Liver (tissue), 9 donors: ENCODE results near the gene CEP131. TPM values are rescaled to one million over a fixed set of nuclear protein-coding genes. Genes with fewer than 3 reads are reported as not detected.
"Not testable (repeated sequence)": the region's sequence is repeated elsewhere in the genome, so short reads cannot be mapped to it uniquely, and the experiment has no call there.

ENCODE experiments used
- DNase-seq: peaks from one replicate; pipeline ENCODE4 v3.0.0-alpha.2; 2017; ENCODE audit warnings: low spot score
- H3K27ac ChIP-seq, 2 donors: one replicate each; pipeline ENCODE4 v1.7.0; 2013; ENCODE audit warnings: inconsistent platforms in 2 of 2, low read length in 2 of 2, control low read depth in 1 of 2, low read depth in 1 of 2, mild to moderate bottlenecking in 1 of 2
- H3K27me3 ChIP-seq, 4 donors: one replicate each; pipeline versions ENCODE4 v1.6.1 to v1.7.0; 2013; ENCODE audit warnings: low read length in 3 of 4, inconsistent platforms in 1 of 4, mild to moderate bottlenecking in 1 of 4, moderate library complexity in 1 of 4; ENCODE audit not compliant: control insufficient read depth in 4 of 4, insufficient read depth in 4 of 4
- H3K36me3 ChIP-seq, 4 donors: one replicate each; pipeline versions ENCODE4 v1.6.1 to v1.7.0; 2013; ENCODE audit warnings: low read length in 3 of 4, mild to moderate bottlenecking in 3 of 4, low read depth in 1 of 4, moderate library complexity in 1 of 4; ENCODE audit not compliant: control insufficient read depth in 4 of 4, insufficient read depth in 3 of 4
- H3K4me1 ChIP-seq, 4 donors: one replicate each; pipeline versions ENCODE4 v1.6.1 to v1.7.0; 2013; ENCODE audit warnings: low read length in 3 of 4, mild to moderate bottlenecking in 3 of 4, moderate library complexity in 1 of 4; ENCODE audit not compliant: control insufficient read depth in 4 of 4, insufficient read depth in 4 of 4
- H3K4me3 ChIP-seq, 3 donors: one replicate each; pipeline versions ENCODE4 v1.6.1 to v1.7.0; 2013; ENCODE audit warnings: low read length in 3 of 3, control low read depth in 1 of 3, low read depth in 1 of 3, mild to moderate bottlenecking in 1 of 3
- H3K9ac ChIP-seq, 2 donors: one replicate each; pipeline ENCODE4 v1.7.0; 2013; ENCODE audit warnings: low read length in 2 of 2, mild to moderate bottlenecking in 2 of 2, moderate library complexity in 2 of 2, control low read depth in 1 of 2, low read depth in 1 of 2
- H3K9me3 ChIP-seq, 4 donors: one replicate each; pipeline versions ENCODE4 v1.6.1 to v1.7.0; 2013; ENCODE audit warnings: low read length in 3 of 4; ENCODE audit not compliant: control insufficient read depth in 4 of 4
- FOXA2 ChIP-seq: IDR thresholded peaks from 2 replicates; pipeline ENCODE4 v1.6.1; 2016; ENCODE audit warnings: antibody characterized with exemption
- HNF4A ChIP-seq, 2 donors: conservative IDR thresholded peaks; 2 replicates each; pipeline ENCODE4 v1.6.1; 2016; ENCODE audit warnings: antibody characterized with exemption in 2 of 2, mild to moderate bottlenecking in 2 of 2
- NR2F2 ChIP-seq: IDR thresholded peaks from 2 replicates; pipeline ENCODE4 v1.6.1; 2016; ENCODE audit warnings: antibody characterized with exemption
- RXRA ChIP-seq, 2 donors: IDR thresholded peaks; 2 replicates each; pipeline ENCODE4 v1.6.1; 2017 to 2018; ENCODE audit warnings: antibody characterized with exemption in 2 of 2, mild to moderate bottlenecking in 1 of 2
- SP1 ChIP-seq: IDR thresholded peaks from 2 replicates; pipeline ENCODE4 v1.6.1; 2018; ENCODE audit warnings: antibody characterized with exemption, mild to moderate bottlenecking
- TAF1 ChIP-seq: conservative IDR thresholded peaks from 2 replicates; pipeline ENCODE4 v1.6.1; 2016; ENCODE audit warnings: antibody characterized with exemption, mild to moderate bottlenecking
- YY1 ChIP-seq: IDR thresholded peaks from 2 replicates; pipeline ENCODE4 v1.6.1; 2016; ENCODE audit warnings: antibody characterized with exemption, mild to moderate bottlenecking
- WGBS: extraction: QIAGEN DNeasy Blood & Tissue Kit; methylation state at CpG from one replicate; pipeline ENCODE4 v1.1.7; 2013; 5-methylcytosine and 5-hydroxymethylcytosine counted together
- polyA plus RNA-seq, 2 donors: library from polyadenylated mRNA; stranded (reverse) in 1 of 2; unstranded in 1 of 2; fragments of 200-250 nt in 1 of 2; fragments of >200 nt in 1 of 2; fragmentation: Nextera tagmentation in 1 of 2; extraction: Ambion mirVana in 1 of 2; gene quantifications; one replicate each; pipeline versions ENCODE4 v1.2.1 to v1.2.3, GENCODE V29; 2013 to 2015
- total RNA-seq, 2 donors: library from RNA; depleted of rRNA; stranded (reverse); fragments of >200 nt; gene quantifications; one replicate each; pipeline ENCODE4 v1.2.3, GENCODE V29; 2014
- TF ChIP-seq, protein P1 (sequence below): IDR thresholded peaks from 2 replicates; pipeline ENCODE4 v1.6.1; 2016; ENCODE audit warnings: antibody characterized with exemption
- TF ChIP-seq, protein P2 (sequence below): IDR thresholded peaks from 2 replicates; pipeline ENCODE4 v1.6.1; 2016; ENCODE audit warnings: antibody characterized with exemption
- TF ChIP-seq, protein P3 (sequence below): IDR thresholded peaks from 2 replicates; pipeline ENCODE4 v1.6.1; 2016; ENCODE audit warnings: antibody characterized with exemption, mild to moderate bottlenecking
- TF ChIP-seq, protein P4 (sequence below): IDR thresholded peaks from 2 replicates; pipeline ENCODE4 v1.6.1; 2016; ENCODE audit warnings: antibody characterized with exemption
- donor health status: healthy.
- donor health status: healthy.
- donor health status: healthy.
- donor health status: healthy.
- donor health status: healthy.

Gene CEP131
- total and polyA plus RNA-seq, 4 donors = 0.71 to 6.3 (median 2.2) TPM

DNA sequence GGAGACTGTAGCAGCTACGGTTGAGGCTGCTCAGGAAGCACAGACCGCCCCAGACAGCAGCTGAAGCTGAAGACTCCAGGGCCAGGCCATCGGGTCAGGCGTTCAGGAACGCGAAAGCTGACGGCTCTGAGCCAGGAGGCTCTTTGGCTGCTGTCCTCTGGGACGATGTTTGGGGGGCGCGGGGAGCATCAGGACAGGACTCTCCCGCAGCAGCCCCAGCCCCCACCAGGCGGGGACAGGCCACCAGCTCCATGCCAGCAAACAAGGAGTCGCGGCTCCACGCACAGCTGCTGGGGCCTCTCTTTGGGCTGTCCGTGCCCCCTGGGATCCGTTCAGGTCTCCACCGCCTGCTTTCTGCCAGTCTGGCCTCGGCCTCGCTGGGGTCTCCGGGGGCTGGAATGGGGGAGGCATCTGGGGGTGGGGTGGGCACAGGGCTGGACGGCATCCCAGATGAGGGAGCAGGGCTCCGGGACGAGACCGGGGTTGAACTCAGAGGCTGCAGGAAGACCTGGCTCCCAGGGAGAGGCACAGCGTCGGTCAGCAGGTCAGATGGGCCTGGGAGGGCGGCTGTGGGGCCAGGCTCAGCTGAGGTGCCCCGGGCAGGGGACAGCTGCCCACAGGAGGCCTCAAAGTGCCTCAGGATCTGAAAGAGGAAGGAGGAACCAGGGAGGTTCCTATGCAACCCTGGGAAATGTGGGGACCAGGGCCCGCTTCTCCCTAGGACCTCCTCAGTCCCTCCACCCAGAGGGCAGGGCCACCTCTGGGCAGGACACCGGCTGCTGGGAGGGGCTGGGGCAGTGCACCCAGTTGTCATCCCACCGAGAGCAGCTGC is 6.3 kb upstream of the CEP131 start:
- no peak for DNase-seq
- Histone ChIP-seq H3K27ac (peak overlapping the region in 1 of 2 donors; percentile 2), H3K4me1 (peaks cover 0 to 7% (median 0%) of the 10 kb centered on the region in 4 donors), H3K36me3 (peaks cover 5 to 33% (median 13%) of the 10 kb centered on the region in 4 donors), H3K9ac (no peak overlapping the region), H3K9me3 (no peaks in the 10 kb centered on the region), H3K27me3 (no peaks in the 10 kb centered on the region), H3K4me3 (no peak overlapping the region)
- TF ChIP-seq YY1 = no peak
- TF ChIP-seq TAF1 = no peak
- TF ChIP-seq HNF4A (conservative IDR thresholded peaks at IDR 0.05) = no peak
- TF ChIP-seq, protein P1, sequence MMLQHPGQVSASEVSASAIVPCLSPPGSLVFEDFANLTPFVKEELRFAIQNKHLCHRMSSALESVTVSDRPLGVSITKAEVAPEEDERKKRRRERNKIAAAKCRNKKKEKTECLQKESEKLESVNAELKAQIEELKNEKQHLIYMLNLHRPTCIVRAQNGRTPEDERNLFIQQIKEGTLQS = no peak
- no peak for TF ChIP-seq SP1
- 89% methylated on average over 32 of the region's 32 CpGs for WGBS

DNA sequence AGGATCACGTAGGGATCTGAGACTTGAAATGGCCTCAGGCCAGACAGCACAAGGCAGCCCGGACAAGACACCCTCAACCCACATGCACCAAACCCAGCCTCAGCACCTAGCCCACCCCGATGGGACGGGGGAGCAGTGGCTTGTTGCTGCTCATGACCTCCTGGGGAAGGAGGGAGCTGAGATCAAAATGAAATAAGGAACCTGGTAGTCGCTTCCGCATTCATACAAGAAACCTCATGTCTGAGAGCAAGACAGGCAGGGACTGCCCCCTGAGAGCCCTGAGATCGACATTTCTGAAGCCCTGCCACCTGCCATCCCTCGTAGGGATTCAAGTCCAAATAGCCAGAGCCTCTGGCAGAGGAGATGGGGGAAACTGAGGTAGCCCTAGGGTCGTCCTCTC is 5.7 kb upstream of the CEP131 start:
- TF ChIP-seq RXRA (IDR thresholded peaks at IDR 0.05) = no peak
- no peak for TF ChIP-seq FOXA2
- TF ChIP-seq, protein P2, sequence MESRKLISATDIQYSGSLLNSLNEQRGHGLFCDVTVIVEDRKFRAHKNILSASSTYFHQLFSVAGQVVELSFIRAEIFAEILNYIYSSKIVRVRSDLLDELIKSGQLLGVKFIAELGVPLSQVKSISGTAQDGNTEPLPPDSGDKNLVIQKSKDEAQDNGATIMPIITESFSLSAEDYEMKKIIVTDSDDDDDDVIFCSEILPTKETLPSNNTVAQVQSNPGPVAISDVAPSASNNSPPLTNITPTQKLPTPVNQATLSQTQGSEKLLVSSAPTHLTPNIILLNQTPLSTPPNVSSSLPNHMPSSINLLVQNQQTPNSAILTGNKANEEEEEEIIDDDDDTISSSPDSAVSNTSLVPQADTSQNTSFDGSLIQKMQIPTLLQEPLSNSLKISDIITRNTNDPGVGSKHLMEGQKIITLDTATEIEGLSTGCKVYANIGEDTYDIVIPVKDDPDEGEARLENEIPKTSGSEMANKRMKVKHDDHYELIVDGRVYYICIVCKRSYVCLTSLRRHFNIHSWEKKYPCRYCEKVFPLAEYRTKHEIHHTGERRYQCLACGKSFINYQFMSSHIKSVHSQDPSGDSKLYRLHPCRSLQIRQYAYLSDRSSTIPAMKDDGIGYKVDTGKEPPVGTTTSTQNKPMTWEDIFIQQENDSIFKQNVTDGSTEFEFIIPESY = no peak
- TF ChIP-seq, protein P3, sequence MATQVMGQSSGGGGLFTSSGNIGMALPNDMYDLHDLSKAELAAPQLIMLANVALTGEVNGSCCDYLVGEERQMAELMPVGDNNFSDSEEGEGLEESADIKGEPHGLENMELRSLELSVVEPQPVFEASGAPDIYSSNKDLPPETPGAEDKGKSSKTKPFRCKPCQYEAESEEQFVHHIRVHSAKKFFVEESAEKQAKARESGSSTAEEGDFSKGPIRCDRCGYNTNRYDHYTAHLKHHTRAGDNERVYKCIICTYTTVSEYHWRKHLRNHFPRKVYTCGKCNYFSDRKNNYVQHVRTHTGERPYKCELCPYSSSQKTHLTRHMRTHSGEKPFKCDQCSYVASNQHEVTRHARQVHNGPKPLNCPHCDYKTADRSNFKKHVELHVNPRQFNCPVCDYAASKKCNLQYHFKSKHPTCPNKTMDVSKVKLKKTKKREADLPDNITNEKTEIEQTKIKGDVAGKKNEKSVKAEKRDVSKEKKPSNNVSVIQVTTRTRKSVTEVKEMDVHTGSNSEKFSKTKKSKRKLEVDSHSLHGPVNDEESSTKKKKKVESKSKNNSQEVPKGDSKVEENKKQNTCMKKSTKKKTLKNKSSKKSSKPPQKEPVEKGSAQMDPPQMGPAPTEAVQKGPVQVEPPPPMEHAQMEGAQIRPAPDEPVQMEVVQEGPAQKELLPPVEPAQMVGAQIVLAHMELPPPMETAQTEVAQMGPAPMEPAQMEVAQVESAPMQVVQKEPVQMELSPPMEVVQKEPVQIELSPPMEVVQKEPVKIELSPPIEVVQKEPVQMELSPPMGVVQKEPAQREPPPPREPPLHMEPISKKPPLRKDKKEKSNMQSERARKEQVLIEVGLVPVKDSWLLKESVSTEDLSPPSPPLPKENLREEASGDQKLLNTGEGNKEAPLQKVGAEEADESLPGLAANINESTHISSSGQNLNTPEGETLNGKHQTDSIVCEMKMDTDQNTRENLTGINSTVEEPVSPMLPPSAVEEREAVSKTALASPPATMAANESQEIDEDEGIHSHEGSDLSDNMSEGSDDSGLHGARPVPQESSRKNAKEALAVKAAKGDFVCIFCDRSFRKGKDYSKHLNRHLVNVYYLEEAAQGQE = no peak
- TF ChIP-seq NR2F2 = no peak
- no peak for TF ChIP-seq HNF4A (conservative IDR thresholded peaks at IDR 0.05)
- TF ChIP-seq, protein P4, sequence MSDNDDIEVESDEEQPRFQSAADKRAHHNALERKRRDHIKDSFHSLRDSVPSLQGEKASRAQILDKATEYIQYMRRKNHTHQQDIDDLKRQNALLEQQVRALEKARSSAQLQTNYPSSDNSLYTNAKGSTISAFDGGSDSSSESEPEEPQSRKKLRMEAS = no peak
- no peak for TF ChIP-seq TAF1
- peaks cover under 1 to 11% (median 4%) of the 10 kb centered on the region in 4 donors for H3K4me1 ChIP-seq
- no peaks in the 10 kb centered on the region for H3K9me3 ChIP-seq
- no peak overlapping the region for H3K4me3 ChIP-seq
- H3K9ac ChIP-seq = no peak overlapping the region
- 78% methylated on average over 9 of the region's 9 CpGs for WGBS
- peaks cover 5 to 31% (median 12%) of the 10 kb centered on the region in 4 donors for H3K36me3 ChIP-seq
- DNase-seq = no peak
- H3K27ac ChIP-seq = no peak overlapping the region
- no peaks in the 10 kb centered on the region for H3K27me3 ChIP-seq

DNA sequence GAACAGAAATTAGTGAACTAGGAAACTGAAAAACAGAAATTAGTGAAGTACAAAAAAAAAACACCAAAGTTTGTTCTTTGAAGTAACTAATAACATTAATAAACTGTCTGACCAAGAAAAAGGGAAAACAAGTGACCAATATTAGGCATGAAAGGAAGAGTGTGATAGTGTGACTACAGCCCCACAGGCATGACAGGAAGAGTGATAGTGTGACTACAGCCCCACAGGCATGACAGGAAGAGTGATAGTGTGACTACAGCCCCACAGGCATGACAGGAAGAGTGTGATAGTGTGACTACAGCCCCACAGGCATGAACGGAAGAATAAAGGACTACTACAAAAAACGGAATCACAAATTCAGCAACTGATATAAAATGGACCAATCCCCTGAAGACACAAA is 4.9 kb upstream of the CEP131 start:
- not testable (repeated sequence) for H3K4me3 ChIP-seq, H3K27me3 ChIP-seq, H3K9ac ChIP-seq, H3K9me3 ChIP-seq, H3K27ac ChIP-seq, DNase-seq
- peaks cover 5 to 28% (median 11%) of the 10 kb centered on the region in 4 donors for H3K36me3 ChIP-seq
- peaks cover 4 to 14% (median 6%) of the 10 kb centered on the region in 4 donors for H3K4me1 ChIP-seq
- WGBS = 63% methylated on average over 2 of the region's 2 CpGs
